GM23338 (cell line): Measurements from ENCODE around the gene RMDN3. TPM values are rescaled to one million over a fixed set of nuclear protein-coding genes. Genes with fewer than 3 reads are reported as not detected.

ENCODE experiments used
- ATAC-seq: fragments of 200-7000 bp; cut with Tn5 transposase; 3 replicates; pipeline ENCODE4 v1.9.1; 2020
- DNase-seq: peaks from one replicate; pipeline ENCODE4 v3.0.0-alpha.2; 2015; ENCODE audit warnings: low spot score
- H2AFZ ChIP-seq: fragments of 200-600 bp; sonication (generic); 2 replicates; pipeline ENCODE4 v1.8.0; 2016; ENCODE audit warnings: antibody characterized with exemption, mild to moderate bottlenecking, moderate library complexity
- H3F3A ChIP-seq: fragments of 200-600 bp; sonication (generic); replicated peaks from 2 replicates; pipeline ENCODE4 v1.8.0; 2017; ENCODE audit warnings: antibody characterized with exemption, mixed run types, low read depth
- H3K27ac ChIP-seq: fragments of 200-600 bp; sonication (generic); 2 replicates; pipeline ENCODE4 v1.6.1; 2016; ENCODE audit warnings: low read depth
- H3K27me3 ChIP-seq: fragments of 200-600 bp; sonication (generic); 2 replicates; pipeline ENCODE4 v1.8.0; 2016; ENCODE audit warnings: mild to moderate bottlenecking, mixed run types, moderate library complexity; ENCODE audit not compliant: insufficient read depth
- H3K36me3 ChIP-seq: fragments of 200-600 bp; sonication (generic); 2 replicates; pipeline ENCODE4 v1.8.0; 2016; ENCODE audit warnings: mild to moderate bottlenecking; ENCODE audit not compliant: insufficient read depth
- H3K4me1 ChIP-seq: fragments of 200-600 bp; sonication (generic); 2 replicates; pipeline ENCODE4 v1.8.0; 2016; ENCODE audit warnings: mild to moderate bottlenecking, moderate library complexity; ENCODE audit not compliant: insufficient read depth
- H3K4me2 ChIP-seq: fragments of 200-600 bp; sonication (generic); 2 replicates; pipeline ENCODE4 v1.7.1; 2017; ENCODE audit warnings: mixed run types
- H3K4me3 ChIP-seq: fragments of 200-600 bp; sonication (generic); 2 replicates; pipeline ENCODE4 v1.6.1; 2016; ENCODE audit warnings: mixed run types
- H3K79me2 ChIP-seq: fragments of 200-600 bp; sonication (generic); replicated peaks from 2 replicates; pipeline ENCODE4 v1.8.0; 2017; ENCODE audit warnings: mild to moderate bottlenecking; ENCODE audit not compliant: insufficient read depth
- H3K9me2 ChIP-seq: fragments of 200-600 bp; sonication (generic); 2 replicates; pipeline ENCODE4 v1.8.0; 2017; ENCODE audit not compliant: insufficient read depth
- H4K20me1 ChIP-seq: fragments of 200-600 bp; sonication (generic); replicated peaks from 2 replicates; pipeline ENCODE4 v1.8.0; 2017; ENCODE audit warnings: mild to moderate bottlenecking; ENCODE audit not compliant: insufficient read depth
- H3K27ac Mint-ChIP-seq: 2 replicates; pipeline ENCODE4 v1.8.0; 2020; ENCODE audit warnings: inconsistent platforms, mild to moderate bottlenecking, moderate library complexity, mixed read lengths
- H3K27me3 Mint-ChIP-seq: 3 replicates; pipeline ENCODE4 v1.8.0; 2022; ENCODE audit warnings: low read depth, mild to moderate bottlenecking, moderate library complexity, mixed read lengths, inconsistent platforms; ENCODE audit not compliant: insufficient read depth, poor library complexity
- H3K36me3 Mint-ChIP-seq: 3 replicates; pipeline ENCODE4 v1.8.0; 2021; ENCODE audit warnings: low read depth, mild to moderate bottlenecking, inconsistent platforms, moderate library complexity, mixed read lengths
- H3K4me1 Mint-ChIP-seq: 3 replicates; pipeline ENCODE4 v1.8.0; 2020; ENCODE audit warnings: mild to moderate bottlenecking, inconsistent platforms, mixed read lengths
- H3K4me3 Mint-ChIP-seq: 3 replicates; pipeline ENCODE4 v1.8.0; 2021; ENCODE audit warnings: moderate library complexity, mild to moderate bottlenecking, inconsistent platforms, mixed read lengths
- H3K9me3 Mint-ChIP-seq: 3 replicates; pipeline ENCODE4 v1.8.0; 2020; ENCODE audit warnings: moderate library complexity, mild to moderate bottlenecking, inconsistent platforms, mixed read lengths
- CREB1 ChIP-seq: fragments of 250-450 bp; sonication (Bioruptor Pico); IDR thresholded peaks from 2 replicates; pipeline ENCODE4 v1.5.0; 2020; ENCODE audit warnings: low read depth, mild to moderate bottlenecking, moderate library complexity
- POLR2AphosphoS5 ChIP-seq: IDR thresholded peaks from 2 replicates; pipeline ENCODE4 v1.6.1; 2016; ENCODE audit warnings: antibody characterized with exemption, low read depth
- ZNF462 ChIP-seq: fragments of 250-450 bp; sonication (Bioruptor Pico); IDR thresholded peaks from 2 replicates; pipeline ENCODE4 v1.5.0; 2020; ENCODE audit warnings: mild to moderate bottlenecking, moderate library complexity
- polyA plus RNA-seq: library from polyadenylated mRNA; unstranded; fragments of >200 nt; fragmentation: Nextera tagmentation; extraction: Ambion mirVana; gene quantifications from 2 replicates; pipeline ENCODE4 v1.2.1, GENCODE V29; 2016
- total RNA-seq: library from RNA; depleted of rRNA; stranded (reverse); fragments of >200 nt; shearing (Covaris generic); gene quantifications from 2 replicates; pipeline ENCODE4 v1.2.3, GENCODE V29; 2014
- TF ChIP-seq, protein P1 (sequence below), 2 experiments: fragments of 200-600 bp in 1 of 2; sonication (generic) in 1 of 2; conservative IDR thresholded peaks; 2 replicates each; pipeline versions ENCODE4 v1.5.1 to v1.6.1; 2016 to 2017; ENCODE audit warnings: antibody characterized with exemption in 2 of 2, low read depth in 2 of 2, mild to moderate bottlenecking in 2 of 2, moderate library complexity in 1 of 2

The RMDN3 gene
- total and polyA plus RNA-seq, 2 experiments from 2014 or later: 15.6 to 17.0 TPM

DNA sequence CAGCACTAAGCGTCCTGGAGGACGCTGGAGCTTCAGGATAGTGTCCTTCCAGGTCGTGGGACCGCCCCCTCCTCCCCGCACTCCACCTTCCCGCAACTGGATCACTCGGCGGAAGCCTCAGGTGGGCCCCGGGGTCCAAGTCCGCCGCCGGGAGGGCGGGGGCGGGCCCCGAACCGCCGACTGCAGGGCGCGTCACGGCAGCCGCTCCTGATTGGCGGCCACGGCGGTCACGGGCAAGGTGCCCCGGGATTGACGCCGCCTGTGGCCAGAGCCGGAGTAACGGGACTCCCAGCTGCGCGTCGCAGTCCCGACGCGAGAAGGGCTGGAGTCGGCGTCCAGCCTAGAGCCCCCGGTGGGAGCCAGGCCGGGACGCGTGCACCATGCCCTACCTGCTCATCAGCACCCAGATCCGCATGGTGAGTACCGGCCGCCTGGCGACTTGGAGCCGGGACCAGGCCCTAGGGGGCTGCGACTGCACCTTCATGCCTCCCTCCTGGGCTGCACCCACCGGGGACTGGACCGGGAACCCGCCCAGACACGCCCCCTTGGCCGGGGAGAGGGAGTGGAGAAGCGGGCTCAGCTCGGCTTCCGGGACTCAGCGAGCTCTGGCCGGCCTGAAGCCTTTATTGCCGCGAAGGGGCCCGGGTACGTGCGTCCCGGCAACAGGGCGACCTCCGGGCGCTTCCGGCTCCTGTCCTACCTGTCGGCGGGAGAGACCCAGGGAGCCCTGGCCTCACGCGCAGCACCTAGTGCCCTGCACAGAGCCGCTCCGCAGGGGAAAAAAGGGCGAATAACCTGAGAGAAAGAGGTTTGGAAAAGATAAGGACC, 9.0 kb upstream of the RMDN3 start, which contains the start of gene GCHFR:
Gene GCHFR, plus strand, starts transcription at position 268 of the 828 bp plus-strand sequence. Its CDS starts 113 bp downstream, at position 381.
- Histone ChIP-seq H3K79me2 (no peaks in the 10 kb centered on the region), H3K4me2 (peak within 1 kb of the TSS; percentile 98), H2AFZ (peak within 1 kb of the TSS; percentile 95), H3K36me3 (no peaks in the 10 kb centered on the region), H3K27ac (peak within 1 kb of the TSS; percentile 90), H3F3A (peaks cover 15% of the 10 kb centered on the region), H4K20me1 (no peaks in the 10 kb centered on the region), H3K9me2 (no peaks in the 10 kb centered on the region), H3K27me3 (0 out of 2 replicates have a peak, but pooled peaks cover 4% of the 10 kb centered on the region), H3K4me1 (peaks cover 23% of the 10 kb centered on the region), H3K4me3 (peak within 1 kb of the TSS; percentile 83)
- Mint-ChIP-seq H3K27me3 (peaks cover 16% of the 10 kb centered on the region), H3K4me1 (peaks cover 32% of the 10 kb centered on the region), H3K4me3 (peak within 1 kb of the TSS; percentile 71), H3K27ac (peak within 1 kb of the TSS; percentile 85; the same call in 1 of the 2 replicates), H3K9me3 (no peaks in the 10 kb centered on the region), H3K36me3 (no peaks in the 10 kb centered on the region)
- peak; percentile 56 for ATAC-seq
- TF ChIP-seq, protein P1, sequence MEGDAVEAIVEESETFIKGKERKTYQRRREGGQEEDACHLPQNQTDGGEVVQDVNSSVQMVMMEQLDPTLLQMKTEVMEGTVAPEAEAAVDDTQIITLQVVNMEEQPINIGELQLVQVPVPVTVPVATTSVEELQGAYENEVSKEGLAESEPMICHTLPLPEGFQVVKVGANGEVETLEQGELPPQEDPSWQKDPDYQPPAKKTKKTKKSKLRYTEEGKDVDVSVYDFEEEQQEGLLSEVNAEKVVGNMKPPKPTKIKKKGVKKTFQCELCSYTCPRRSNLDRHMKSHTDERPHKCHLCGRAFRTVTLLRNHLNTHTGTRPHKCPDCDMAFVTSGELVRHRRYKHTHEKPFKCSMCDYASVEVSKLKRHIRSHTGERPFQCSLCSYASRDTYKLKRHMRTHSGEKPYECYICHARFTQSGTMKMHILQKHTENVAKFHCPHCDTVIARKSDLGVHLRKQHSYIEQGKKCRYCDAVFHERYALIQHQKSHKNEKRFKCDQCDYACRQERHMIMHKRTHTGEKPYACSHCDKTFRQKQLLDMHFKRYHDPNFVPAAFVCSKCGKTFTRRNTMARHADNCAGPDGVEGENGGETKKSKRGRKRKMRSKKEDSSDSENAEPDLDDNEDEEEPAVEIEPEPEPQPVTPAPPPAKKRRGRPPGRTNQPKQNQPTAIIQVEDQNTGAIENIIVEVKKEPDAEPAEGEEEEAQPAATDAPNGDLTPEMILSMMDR (conservative IDR thresholded peaks at IDR 0.05; ENCODE audit: low read depth in 2 of 2): peak in 1 of 2 experiments; percentile 32; a peak in 1 of 4 replicates
- TF ChIP-seq POLR2AphosphoS5 (peak; percentile 67), ZNF462 (CRISPR knock-in tag) (no peak), CREB1 (CRISPR knock-in tag) (peak; percentile 75)
- DNase-seq: peak; percentile 87
